K562 (cell line): ENCODE results near the gene SRL. TPM values are rescaled to one million over a fixed set of nuclear protein-coding genes. Genes with fewer than 3 reads are reported as not detected.
A peak's percentile ranks its signal among the peaks of the same experiment; 100 is the strongest.

Experiments used
- ARID2 ChIP-seq: fragments of 450-650 bp; IDR thresholded peaks from 2 replicates; pipeline ENCODE4 v1.6.1; 2017; ENCODE audit warnings: antibody characterized with exemption, mild to moderate bottlenecking
- BCLAF1 ChIP-seq, 2 experiments: fragments of 450-650 bp in 1 of 2; IDR thresholded peaks; 2 replicates each; pipeline ENCODE4 v1.6.1; 2011 to 2017; ENCODE audit warnings: low read depth in 2 of 2, antibody characterized with exemption in 1 of 2, borderline replicate concordance in 1 of 2, low read length in 1 of 2, mild to moderate bottlenecking in 1 of 2, mixed read lengths in 1 of 2; ENCODE audit not compliant: control insufficient read depth in 1 of 2
- BRD4 ChIP-seq: fragments of 200-600 bp; sonication (generic); IDR thresholded peaks from 2 replicates; pipeline ENCODE4 v1.6.1; 2017; ENCODE audit warnings: inconsistent platforms
- CLOCK ChIP-seq: fragments of 250-450 bp; sonication (Bioruptor Pico); IDR thresholded peaks from 2 replicates; pipeline ENCODE4 v1.4.0; 2020; ENCODE audit warnings: mild to moderate bottlenecking, moderate library complexity, borderline replicate concordance
- CTBP1 ChIP-seq: fragments of 450-650 bp; IDR thresholded peaks from 2 replicates; pipeline ENCODE4 v1.6.1; 2016; ENCODE audit warnings: borderline replicate concordance
- DEAF1 ChIP-seq: fragments of 450-650 bp; formaldehyde crosslinking; IDR thresholded peaks from 2 replicates; pipeline ENCODE4 v1.4.0; 2020; ENCODE audit warnings: mild to moderate bottlenecking, moderate library complexity
- ESRRB ChIP-seq: fragments of 250-450 bp; sonication (Bioruptor Pico); IDR thresholded peaks from 2 replicates; pipeline ENCODE4 v1.5.0; 2020; ENCODE audit warnings: mild to moderate bottlenecking, moderate library complexity, borderline replicate concordance
- FIP1L1 ChIP-seq: fragments of 200-400 bp; formaldehyde crosslinking; IDR thresholded peaks from 2 replicates; pipeline ENCODE4 v1.6.1; 2018; ENCODE audit warnings: mild to moderate bottlenecking, low read depth, low read length; ENCODE audit not compliant: poor library complexity, severe bottlenecking
- KDM2B ChIP-seq: fragments of 250-450 bp; sonication (Bioruptor Pico); IDR thresholded peaks from 2 replicates; pipeline ENCODE4 v1.8.0; 2021; ENCODE audit warnings: mild to moderate bottlenecking, moderate library complexity
- MCM3 ChIP-seq: fragments of 450-650 bp; IDR thresholded peaks from 2 replicates; pipeline ENCODE4 v1.6.1; 2016
- MTA3 ChIP-seq: fragments of 450-650 bp; formaldehyde crosslinking; IDR thresholded peaks from 2 replicates; pipeline ENCODE4 v1.6.1; 2017; ENCODE audit warnings: mild to moderate bottlenecking, borderline replicate concordance
- NCOA4 ChIP-seq: fragments of 450-650 bp; IDR thresholded peaks from 2 replicates; pipeline ENCODE4 v1.6.1; 2018; ENCODE audit warnings: mild to moderate bottlenecking; ENCODE audit not compliant: partially characterized antibody
- NR2C2 ChIP-seq, 2 experiments: fragments of 200-800 bp in 1 of 2; sonication (Bioruptor generic) in 1 of 2; sonication (generic) in 1 of 2; formaldehyde crosslinking in 1 of 2; IDR thresholded peaks; 2 replicates each; pipeline versions ENCODE4 v1.6.1 to v1.8.0; 2016 to 2022; ENCODE audit warnings: mild to moderate bottlenecking in 1 of 2, missing compliant biosample characterization in 1 of 2, missing genetic modification characterization in 1 of 2, missing genetic modification reagents in 1 of 2
- RNF2 ChIP-seq: sonication (generic); IDR thresholded peaks from 2 replicates; pipeline ENCODE4 v1.6.1; 2016
- SETDB1 ChIP-seq: IDR thresholded peaks from one replicate; pipeline ENCODE4 v1.6.1; 2012; ENCODE audit warnings: low read length, control low read depth, inconsistent platforms
- SPI1 ChIP-seq: IDR thresholded peaks from 2 replicates; pipeline ENCODE4 v1.6.1; 2011; ENCODE audit warnings: low read depth, low read length, control low read depth, borderline replicate concordance
- SREBF1 ChIP-seq: fragments of 150-350 bp; IDR thresholded peaks from 2 replicates; pipeline ENCODE4 v1.6.1; 2014; ENCODE audit warnings: antibody characterized with exemption, low read depth, low read length, borderline replicate concordance
- ZFP1 ChIP-seq: fragments of 450-650 bp; formaldehyde crosslinking; IDR thresholded peaks from 2 replicates; pipeline ENCODE4 v1.4.0; 2020; ENCODE audit warnings: mild to moderate bottlenecking, mixed read lengths
- ZFX ChIP-seq: sonication (generic); formaldehyde crosslinking; IDR thresholded peaks from 2 replicates; pipeline ENCODE4 v1.8.0; 2022; ENCODE audit warnings: mild to moderate bottlenecking, missing genetic modification reagents, moderate library complexity
- ZNF274 ChIP-seq: IDR thresholded peaks from 2 replicates; pipeline ENCODE4 v1.6.1; 2011; ENCODE audit warnings: low read depth, mild to moderate bottlenecking, low read length, moderate library complexity, borderline replicate concordance
- ZNF311 ChIP-seq: fragments of 250-450 bp; sonication (Bioruptor Pico); IDR thresholded peaks from 2 replicates; pipeline ENCODE4 v1.4.0; 2020; ENCODE audit warnings: mild to moderate bottlenecking, moderate library complexity
- ZNF561 ChIP-seq: fragments of 450-650 bp; formaldehyde crosslinking; conservative IDR thresholded peaks from 2 replicates; pipeline ENCODE4 v1.4.0; 2020; ENCODE audit warnings: mild to moderate bottlenecking, moderate library complexity
- polyA plus RNA-seq, 8 experiments: library from polyadenylated mRNA; depleted of rRNA in 4 of 8; stranded (reverse) in 5 of 8; unstranded in 3 of 8; fragments of >200 nt; fragmentation: Nextera tagmentation in 2 of 8; fragmentation: Illumina TruSeq in 1 of 8; extraction: Ambion mirVana in 2 of 8; extraction: Trizol in 1 of 8; gene quantifications; 2 replicates each; pipeline versions ENCODE4 v1.2.1 to v1.2.3, GENCODE V29; 2011 to 2014; ENCODE audit warnings: inconsistent platforms in 1 of 8, missing spikeins in 1 of 8
- total RNA-seq, 7 experiments: library from RNA; depleted of rRNA in 6 of 7; stranded (reverse); fragments of >200 nt in 6 of 7; fragmentation: Illumina TruSeq in 2 of 7; extraction: Trizol in 2 of 7; gene quantifications; 2 replicates each; pipeline versions ENCODE4 v1.2.1 to v1.2.3, GENCODE V29; 2011 to 2021; ENCODE audit warnings: low replicate concordance in 1 of 7

Gene SRL
- total and polyA plus RNA-seq, 9 of the 15 experiments (the other 6 are each of a cell fraction or from before 2014, with no cell fraction given): 0.01 TPM; not detected in 8

- TF ChIP-seq NR2C2 (CRISPR knock-in tag; IDR thresholded peaks at IDR 0.05) (no peak), NR2C2 (tag; IDR thresholded peaks at IDR 0.05) (no peak), BRD4 (no peak), DEAF1 (CRISPR knock-in tag) (no peak), RNF2 (no peak), ZNF311 (CRISPR knock-in tag) (no peak), ZNF274 (no peak), MCM3 (no peak), ESRRB (CRISPR knock-in tag) (no peak), ZFX (CRISPR knock-in tag) (no peak), CLOCK (CRISPR knock-in tag) (no peak), SREBF1 (no peak), ARID2 (no peak), FIP1L1 (no peak), KDM2B (CRISPR knock-in tag) (no peak), MTA3 (no peak), SETDB1 (no peak), BCLAF1 (IDR thresholded peaks at IDR 0.05; ENCODE audit: borderline replicate concordance in 1 of 2, control insufficient read depth in 1 of 2, low read depth in 2 of 2, low read length in 1 of 2) (no peak), SPI1 (0 out of 2 replicates have a peak, but pooled peaks have one; percentile 7), CTBP1 (peak; percentile 58; the same call in 1 of the 2 replicates), ZFP1 (no peak), ZNF561 (CRISPR knock-in tag) (no peak), NCOA4 (no peak)
Measured at GRCh38 chr16:4176906-4177417, 64.9 kb downstream of the SRL start (continued).
